Lower lobe of right lung (tissue), 2 donors: Measurements from ENCODE around the gene MRPS27. TPM values are rescaled to one million over a fixed set of nuclear protein-coding genes. Genes with fewer than 3 reads are reported as not detected.

Source experiments
- ATAC-seq, 2 donors: fragments of 200-7000 bp; cut with Tn5 transposase; one replicate each; pipeline ENCODE4 v1.9.1; 2020 to 2022; ENCODE audit warnings: mild to moderate bottlenecking in 2 of 2, moderate library complexity in 2 of 2
- DNase-seq: peaks from one replicate; pipeline ENCODE4 v3.0.0-alpha.2; 2020
- H3K27ac ChIP-seq: fragments of 200-600 bp; one replicate; pipeline ENCODE4 v1.8.0; 2022
- H3K27me3 ChIP-seq: fragments of 200-600 bp; one replicate; pipeline ENCODE4 v1.8.0; 2022; ENCODE audit warnings: low read depth
- H3K36me3 ChIP-seq: fragments of 200-600 bp; one replicate; pipeline ENCODE4 v1.8.0; 2022; ENCODE audit warnings: mild to moderate bottlenecking
- H3K4me1 ChIP-seq: fragments of 200-600 bp; one replicate; pipeline ENCODE4 v1.8.0; 2022
- H3K4me3 ChIP-seq: fragments of 200-600 bp; one replicate; pipeline ENCODE4 v1.8.0; 2022; ENCODE audit warnings: mild to moderate bottlenecking
- H3K9me3 ChIP-seq: fragments of 200-600 bp; one replicate; pipeline ENCODE4 v1.8.0; 2022
- CTCF ChIP-seq: fragments of 200-600 bp; IDR thresholded peaks from one replicate; pipeline ENCODE4 v1.8.0; 2022; ENCODE audit warnings: antibody characterized with exemption, mild to moderate bottlenecking
- intact Hi-C: fragments of 100-400 bp; cut with DNase I; formaldehyde crosslinking; loops from one replicate; pipeline ENCODE4 v1.11.0; 2022
- total RNA-seq: library from RNA; stranded (reverse); fragmentation: NEBNext Ultra II Directional; extraction: Animal tissue kit (Norgen Biotek cat#: 25700); gene quantifications from one replicate; pipeline ENCODE4 v1.2.1, GENCODE V29; 2021
- donor health status: DM: no; HTN: yes; CAD: no; lungs with severe emphysema.

Gene MRPS27
- total RNA-seq, 1 donor from 2014 or later: 35.1 TPM

DNA sequence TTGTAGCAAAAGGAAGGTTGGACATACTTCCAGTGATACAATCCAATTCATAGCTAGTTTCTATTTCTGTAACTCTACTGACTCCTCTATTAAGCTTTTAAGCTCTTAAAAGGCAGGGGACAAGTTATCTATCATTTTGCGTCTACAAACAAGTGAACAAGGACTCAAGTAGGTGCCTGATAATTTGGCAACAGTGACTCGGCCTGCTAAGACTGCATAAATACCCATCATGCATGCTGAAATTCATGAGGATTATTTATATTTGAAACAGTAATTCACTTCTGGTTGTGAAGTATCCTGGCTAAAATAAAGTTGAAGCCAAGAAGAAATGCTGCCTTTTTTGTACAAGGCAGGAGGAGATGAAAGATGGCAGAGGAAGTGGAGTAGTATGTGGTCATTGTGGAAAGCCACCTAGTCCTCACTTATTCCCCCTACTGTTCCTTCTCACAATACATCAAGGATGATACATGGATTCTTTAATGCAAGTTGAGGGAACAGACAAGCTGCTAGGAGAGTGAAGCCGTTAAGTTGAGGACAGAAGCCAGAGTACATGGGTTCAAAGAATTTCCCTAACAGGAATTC lies 74.0 kb downstream of the MRPS27 start:
- H3K27me3 ChIP-seq: no peaks in the 10 kb centered on the region

GRCh38 chr5:72245546-72245945 lies 74.5 kb downstream of the MRPS27 start:
- Histone ChIP-seq H3K4me3 (no peak overlapping the region), H3K36me3 (no peaks in the 10 kb centered on the region), H3K4me1 (peaks cover 44% of the 10 kb centered on the region), H3K9me3 (no peaks in the 10 kb centered on the region), H3K27ac (no peak overlapping the region), H3K27me3 (no peaks in the 10 kb centered on the region)
- ATAC-seq (no peak), DNase-seq (no peak)
- no peak for TF ChIP-seq CTCF
- intact Hi-C loops: no loop called here

More for the DNA sequence above, 74.0 kb downstream of the MRPS27 start:
- DNase-seq (no peak), ATAC-seq (no peak)
- Histone ChIP-seq H3K27ac (no peak overlapping the region), H3K36me3 (no peaks in the 10 kb centered on the region), H3K4me1 (peaks cover 44% of the 10 kb centered on the region), H3K9me3 (no peaks in the 10 kb centered on the region), H3K4me3 (no peak overlapping the region)
- intact Hi-C loops: no loop called here
- TF ChIP-seq CTCF: no peak

- intact Hi-C loops: no loop called here
- H3K4me1 ChIP-seq: peaks cover 44% of the 10 kb centered on the region
- H3K27me3 ChIP-seq: no peaks in the 10 kb centered on the region
- H3K9me3 ChIP-seq: no peaks in the 10 kb centered on the region
- no peaks in the 10 kb centered on the region for H3K36me3 ChIP-seq
- DNase-seq: no peak
- H3K27ac ChIP-seq: no peak overlapping the region
- H3K4me3 ChIP-seq: no peak overlapping the region
- peak; percentile 30 to 50 for ATAC-seq
- TF ChIP-seq CTCF: no peak
Observed at GRCh38 chr5:72244862-72245371, 75.1 kb downstream of the MRPS27 start.

- Histone ChIP-seq H3K27ac (no peak overlapping the region), H3K4me3 (no peak overlapping the region), H3K4me1 (peaks cover 38% of the 10 kb centered on the region), H3K27me3 (no peaks in the 10 kb centered on the region), H3K36me3 (no peaks in the 10 kb centered on the region), H3K9me3 (no peaks in the 10 kb centered on the region)
- no peak for ATAC-seq
- no peak for TF ChIP-seq CTCF
- intact Hi-C loops: no loop called here
- DNase-seq: no peak
Observed at GRCh38 chr5:72243706-72244105, 76.3 kb downstream of the MRPS27 start.

DNA sequence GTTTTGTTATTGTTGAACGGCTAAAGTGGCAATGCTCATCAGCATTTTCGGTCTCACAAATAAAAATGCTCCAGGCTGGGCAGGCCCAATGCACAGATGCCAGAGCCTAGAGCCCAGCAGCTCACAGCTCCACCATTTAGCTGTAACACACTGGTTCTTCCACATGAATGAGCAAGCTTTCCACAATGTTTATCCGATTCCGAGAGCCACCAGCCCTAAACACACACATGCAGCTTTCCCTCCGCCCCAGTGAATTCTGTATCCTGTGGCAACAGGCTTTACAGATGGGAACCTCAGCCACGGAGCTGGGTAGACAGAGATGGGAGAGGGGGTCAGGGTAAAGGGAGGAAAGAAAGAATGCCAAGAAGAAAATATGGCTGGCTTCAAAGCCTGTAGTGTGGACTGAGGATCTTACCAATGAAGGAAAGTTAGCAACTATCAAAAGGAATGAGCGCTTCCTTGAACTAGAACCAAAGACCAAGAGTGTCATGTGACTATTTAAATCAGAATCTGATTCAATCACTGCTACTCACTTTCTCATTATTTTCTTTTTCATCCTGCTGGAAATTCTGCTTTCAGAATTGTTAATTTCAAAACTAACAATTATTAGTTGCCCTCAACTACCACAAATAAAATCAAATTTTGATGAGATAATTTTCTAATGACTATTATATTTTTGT lies 77.1 kb downstream of the MRPS27 start:
- Histone ChIP-seq H3K9me3 (no peaks in the 10 kb centered on the region), H3K36me3 (peaks cover 1% of the 10 kb centered on the region), H3K4me3 (no peak overlapping the region), H3K27ac (no peak overlapping the region), H3K4me1 (peaks cover 30% of the 10 kb centered on the region), H3K27me3 (no peaks in the 10 kb centered on the region)
- TF ChIP-seq CTCF: no peak
- intact Hi-C loops: no loop called here
- ATAC-seq (no peak), DNase-seq (no peak)
